AML-193 (cell line): ENCODE results near the gene DHX35.

ENCODE experiments used
- DNase-seq, 2 experiments: peaks; one replicate each; lab custom pipeline; 2025; lab: John Stamatoyannopoulos, UW

The DHX35 gene

GRCh38 chr20:39059036-39059435 is 96.9 kb downstream of the DHX35 start:
- DNase-seq: no peak

GRCh38 chr20:39066471-39067242 is 104.5 kb downstream of the DHX35 start:
- DNase-seq: no peak

- DNase-seq: no peak
Measured at GRCh38 chr20:39067526-39068216, 105.5 kb downstream of the DHX35 start.

GRCh38 chr20:39069976-39070375 is 107.8 kb downstream of the DHX35 start:
- no peak for DNase-seq

- no peak for DNase-seq
Measured at GRCh38 chr20:39070484-39071231, 108.5 kb downstream of the DHX35 start.

- no peak for DNase-seq
Measured at GRCh38 chr20:39072132-39072531, 110.0 kb downstream of the DHX35 start.

GRCh38 chr20:39072653-39073052 is 110.5 kb downstream of the DHX35 start:
- no peak for DNase-seq

- no peak for DNase-seq
Measured at GRCh38 chr20:39075731-39076130, 113.6 kb downstream of the DHX35 start.

GRCh38 chr20:39076958-39077357 is 114.8 kb downstream of the DHX35 start:
- no peak for DNase-seq

GRCh38 chr20:39080326-39080725 is 118.2 kb downstream of the DHX35 start:
- DNase-seq: no peak

GRCh38 chr20:39081255-39081654 is 119.1 kb downstream of the DHX35 start:
- DNase-seq: peak; percentile 54 to 59

- no peak for DNase-seq
Measured at GRCh38 chr20:39082622-39083398, 120.7 kb downstream of the DHX35 start.

- no peak for DNase-seq
Measured at GRCh38 chr20:39083761-39084160, 121.6 kb downstream of the DHX35 start.

GRCh38 chr20:39089029-39089428 is 126.9 kb downstream of the DHX35 start:
- DNase-seq: no peak
